Nephron (organoid): ENCODE measurements around the gene SERINC1.
A peak's percentile ranks its signal among the peaks of the same experiment; 100 is the strongest.

Experiments
- H3K27ac Mint-ChIP-seq, 3 experiments: 2 replicates each; pipeline ENCODE4 v1.8.0; 2020; ENCODE audit warnings: mixed read lengths in 3 of 3, mild to moderate bottlenecking in 2 of 3, moderate library complexity in 1 of 3
- H3K27me3 Mint-ChIP-seq: 2 replicates; pipeline ENCODE4 v1.8.0; 2021; ENCODE audit warnings: low read depth, mild to moderate bottlenecking, moderate library complexity, mixed read lengths
- H3K36me3 Mint-ChIP-seq: 2 replicates; pipeline ENCODE4 v1.8.0; 2020; ENCODE audit warnings: low read depth, mixed read lengths
- H3K4me1 Mint-ChIP-seq: 2 replicates; pipeline ENCODE4 v1.8.0; 2020; ENCODE audit warnings: mixed read lengths
- H3K4me3 Mint-ChIP-seq, 3 experiments: 2 replicates each; pipeline ENCODE4 v1.8.0; 2020; ENCODE audit warnings: mild to moderate bottlenecking in 3 of 3, mixed read lengths in 3 of 3, moderate library complexity in 2 of 3
- H3K9me3 Mint-ChIP-seq: 2 replicates; pipeline ENCODE4 v1.8.0; 2020; ENCODE audit warnings: mixed read lengths
- TF ChIP-seq, protein P1 (sequence below), 3 experiments: fragments of 200-600 bp; sonication (generic); IDR thresholded peaks; one replicate each; pipeline ENCODE4 v1.5.0; 2021; ENCODE audit warnings: antibody characterized with exemption in 3 of 3; ENCODE audit not compliant: unreplicated experiment in 3 of 3

The SERINC1 gene

DNA sequence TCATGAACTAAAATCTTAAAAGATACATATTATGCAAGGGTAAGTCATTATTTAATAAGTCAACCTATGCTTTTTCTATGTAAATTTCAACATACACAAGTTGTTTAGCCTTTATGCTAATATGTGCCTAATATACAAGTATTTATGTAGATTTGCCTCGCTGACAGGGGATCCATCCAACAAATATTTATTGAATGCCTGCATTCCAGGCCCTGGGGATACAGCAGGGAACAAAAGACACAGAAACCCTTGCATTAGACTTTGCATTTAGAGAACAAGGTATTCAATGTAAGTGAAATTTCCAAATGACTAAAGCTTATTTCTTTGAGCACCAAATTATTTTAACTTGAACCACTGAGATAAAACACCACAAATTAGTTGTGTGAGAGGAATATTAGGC lies 19.1 kb downstream of the SERINC1 start:
- H3K36me3 Mint-ChIP-seq, result peaks cover 81% of the 10 kb centered on the region
- H3K9me3 Mint-ChIP-seq, result no peaks in the 10 kb centered on the region
- H3K27me3 Mint-ChIP-seq, result no peaks in the 10 kb centered on the region
- H3K27ac Mint-ChIP-seq, result no peak overlapping the region
- H3K4me1 Mint-ChIP-seq, result peaks cover 6% of the 10 kb centered on the region
- TF ChIP-seq, protein P1, sequence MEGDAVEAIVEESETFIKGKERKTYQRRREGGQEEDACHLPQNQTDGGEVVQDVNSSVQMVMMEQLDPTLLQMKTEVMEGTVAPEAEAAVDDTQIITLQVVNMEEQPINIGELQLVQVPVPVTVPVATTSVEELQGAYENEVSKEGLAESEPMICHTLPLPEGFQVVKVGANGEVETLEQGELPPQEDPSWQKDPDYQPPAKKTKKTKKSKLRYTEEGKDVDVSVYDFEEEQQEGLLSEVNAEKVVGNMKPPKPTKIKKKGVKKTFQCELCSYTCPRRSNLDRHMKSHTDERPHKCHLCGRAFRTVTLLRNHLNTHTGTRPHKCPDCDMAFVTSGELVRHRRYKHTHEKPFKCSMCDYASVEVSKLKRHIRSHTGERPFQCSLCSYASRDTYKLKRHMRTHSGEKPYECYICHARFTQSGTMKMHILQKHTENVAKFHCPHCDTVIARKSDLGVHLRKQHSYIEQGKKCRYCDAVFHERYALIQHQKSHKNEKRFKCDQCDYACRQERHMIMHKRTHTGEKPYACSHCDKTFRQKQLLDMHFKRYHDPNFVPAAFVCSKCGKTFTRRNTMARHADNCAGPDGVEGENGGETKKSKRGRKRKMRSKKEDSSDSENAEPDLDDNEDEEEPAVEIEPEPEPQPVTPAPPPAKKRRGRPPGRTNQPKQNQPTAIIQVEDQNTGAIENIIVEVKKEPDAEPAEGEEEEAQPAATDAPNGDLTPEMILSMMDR (IDR thresholded peaks at IDR 0.05; ENCODE audit: unreplicated experiment in 3 of 3), result no peak
- H3K4me3 Mint-ChIP-seq, result no peak overlapping the region

- Mint-ChIP-seq H3K4me1 (peaks cover 6% of the 10 kb centered on the region), H3K27me3 (no peaks in the 10 kb centered on the region), H3K27ac (peak overlapping the region; percentile 68 to 95 (median 81)), H3K4me3 (peak overlapping the region in 1 of 3 experiments; percentile 5), H3K9me3 (no peaks in the 10 kb centered on the region), H3K36me3 (peaks cover 83% of the 10 kb centered on the region)
- TF ChIP-seq, protein P1 (IDR thresholded peaks at IDR 0.05; ENCODE audit: unreplicated experiment in 3 of 3), result no peak
Measured at GRCh38 chr6:122449069-122449468, 22.5 kb downstream of the SERINC1 start.

GRCh38 chr6:122445274-122445673 lies 26.3 kb downstream of the SERINC1 start:
- Mint-ChIP-seq H3K36me3 (peaks cover 75% of the 10 kb centered on the region), H3K27me3 (no peaks in the 10 kb centered on the region), H3K27ac (no peak overlapping the region), H3K4me1 (peaks cover 6% of the 10 kb centered on the region), H3K4me3 (no peak overlapping the region), H3K9me3 (peaks cover 10% of the 10 kb centered on the region)
- TF ChIP-seq, protein P1 (IDR thresholded peaks at IDR 0.05; ENCODE audit: unreplicated experiment in 3 of 3), result no peak

DNA sequence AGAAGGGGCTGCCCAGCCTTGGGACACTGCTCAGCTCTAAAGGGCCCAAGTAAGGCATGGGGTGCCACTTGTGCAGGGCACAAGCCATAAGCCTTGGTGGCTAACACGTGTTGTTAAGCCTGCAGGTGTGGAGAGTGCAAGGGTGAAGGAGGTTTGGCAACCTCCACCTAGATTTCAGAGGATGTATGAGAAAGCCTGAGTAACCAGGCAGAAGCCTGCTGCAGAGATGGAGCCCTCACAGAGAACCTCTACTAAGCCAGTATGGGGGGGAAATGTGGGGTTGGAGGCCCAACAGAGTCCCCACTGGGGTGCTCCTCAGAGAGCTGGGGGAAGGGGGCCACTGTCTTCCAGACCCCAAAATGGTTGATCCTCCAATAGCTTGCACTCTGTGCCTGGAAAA lies 32.6 kb downstream of the SERINC1 start:
- Mint-ChIP-seq H3K27ac (no peak overlapping the region), H3K9me3 (peaks cover 45% of the 10 kb centered on the region), H3K36me3 (peaks cover 80% of the 10 kb centered on the region), H3K27me3 (no peaks in the 10 kb centered on the region), H3K4me3 (no peak overlapping the region), H3K4me1 (no peaks in the 10 kb centered on the region)
- TF ChIP-seq, protein P1 (IDR thresholded peaks at IDR 0.05; ENCODE audit: unreplicated experiment in 3 of 3), result no peak

DNA sequence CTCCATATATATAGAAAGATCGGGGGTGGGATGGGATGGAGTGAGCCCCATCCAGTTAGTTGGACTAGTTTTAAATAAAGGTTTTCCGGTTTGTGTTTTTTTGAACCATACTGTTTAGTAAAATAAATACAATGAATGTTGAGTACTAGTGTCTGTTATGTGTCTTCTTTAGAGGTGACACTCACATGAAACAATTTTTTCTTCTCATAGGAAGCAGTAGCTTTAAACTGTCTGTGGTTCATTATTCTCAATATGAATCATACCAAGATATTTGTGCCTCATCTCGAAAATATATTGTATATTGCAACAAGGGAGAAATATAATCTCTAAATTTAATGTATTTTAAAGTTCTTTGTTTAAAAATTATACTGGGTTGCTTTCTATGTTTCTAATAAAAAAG lies 38.8 kb downstream of the SERINC1 start:
- Mint-ChIP-seq H3K4me1 (no peaks in the 10 kb centered on the region), H3K9me3 (peaks cover 14% of the 10 kb centered on the region), H3K36me3 (peaks cover 76% of the 10 kb centered on the region)

DNA sequence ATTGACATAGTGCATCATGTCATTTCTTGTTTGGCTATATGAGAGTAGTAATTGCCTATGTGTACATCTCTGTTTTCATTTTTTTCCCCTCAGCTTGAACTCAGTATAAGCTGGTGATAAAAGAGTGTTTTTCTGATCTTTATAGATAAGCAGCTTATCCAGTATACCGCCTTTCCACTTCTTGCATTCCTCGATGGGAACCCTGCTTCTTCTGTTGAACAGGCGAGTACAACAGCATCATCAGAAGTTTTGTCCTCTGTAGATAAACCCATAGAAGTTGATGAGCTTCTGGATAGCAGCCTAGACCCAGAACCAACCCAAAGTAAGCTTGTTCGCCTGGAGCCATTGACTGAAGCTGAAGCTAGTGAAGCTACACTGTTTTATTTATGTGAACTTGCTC lies 39.8 kb downstream of the SERINC1 start:
- H3K4me3 Mint-ChIP-seq, result no peak overlapping the region
- TF ChIP-seq, protein P1 (IDR thresholded peaks at IDR 0.05; ENCODE audit: unreplicated experiment in 3 of 3), result no peak
- no peaks in the 10 kb centered on the region for H3K27me3 Mint-ChIP-seq
- H3K9me3 Mint-ChIP-seq, result peaks cover 5% of the 10 kb centered on the region
- H3K4me1 Mint-ChIP-seq, result no peaks in the 10 kb centered on the region
- no peak overlapping the region for H3K27ac Mint-ChIP-seq
- peaks cover 74% of the 10 kb centered on the region for H3K36me3 Mint-ChIP-seq

More for the DNA sequence above, 38.8 kb downstream of the SERINC1 start:
- TF ChIP-seq, protein P1 (IDR thresholded peaks at IDR 0.05; ENCODE audit: unreplicated experiment in 3 of 3), result no peak
- Mint-ChIP-seq H3K4me3 (no peak overlapping the region), H3K27me3 (no peaks in the 10 kb centered on the region), H3K27ac (no peak overlapping the region)
